Naive thymus-derived CD8-positive, alpha-beta T cell (primary cell): ENCODE data around the gene CSNK1D. TPM values are rescaled to one million over a fixed set of nuclear protein-coding genes. Genes with fewer than 3 reads are reported as not detected.

Experiments used
- ATAC-seq, 2 donors: fragments of 150-1000 bp; cut with Tn5 transposase in 1 of 2; sonication (Bioruptor Pico), chemical (Tn5 transposase) in 1 of 2; 1 replicate in 1 of 2; 2 replicates in 1 of 2; pipeline ENCODE4 v1.10.0; 2021; ENCODE audit warnings: mild to moderate bottlenecking in 2 of 2, moderate library complexity in 2 of 2
- POLR2A ChIA-PET: fragments of 350-600 bp; sonication (Branson Sonifier 250); formaldehyde crosslinking; loops from one replicate; lab custom pipeline; 2021; ENCODE audit warnings: antibody characterized with exemption; lab: Charles Lee
- DNase-seq, 10 donors: peaks; one replicate each; pipeline versions ENCODE4 v3.0.0 to v3.0.0-alpha.2; 2020 to 2022
- H3K27ac Mint-ChIP-seq, 10 donors: one replicate each; pipeline ENCODE4 v1.8.0; 2020 to 2022; ENCODE audit warnings: mild to moderate bottlenecking in 10 of 10, mixed read lengths in 10 of 10, moderate library complexity in 4 of 10, inconsistent platforms in 1 of 10
- H3K27me3 Mint-ChIP-seq, 5 donors: one replicate each; pipeline ENCODE4 v1.8.0; 2021 to 2022; ENCODE audit warnings: mixed read lengths in 5 of 5
- H3K36me3 Mint-ChIP-seq, 3 donors: one replicate each; pipeline ENCODE4 v1.8.0; 2020 to 2022; ENCODE audit warnings: mixed read lengths in 3 of 3, mild to moderate bottlenecking in 2 of 3, inconsistent platforms in 1 of 3
- H3K4me1 Mint-ChIP-seq, 4 donors: one replicate each; pipeline ENCODE4 v1.8.0; 2021 to 2022; ENCODE audit warnings: mixed read lengths in 4 of 4
- H3K4me3 Mint-ChIP-seq, 10 donors: one replicate each; pipeline ENCODE4 v1.8.0; 2020 to 2022; ENCODE audit warnings: mild to moderate bottlenecking in 10 of 10, mixed read lengths in 10 of 10, moderate library complexity in 6 of 10, inconsistent platforms in 1 of 10
- H3K9me3 Mint-ChIP-seq, 9 donors: one replicate each; pipeline ENCODE4 v1.8.0; 2020 to 2022; ENCODE audit warnings: mixed read lengths in 9 of 9, mild to moderate bottlenecking in 3 of 9, inconsistent platforms in 1 of 9, moderate library complexity in 1 of 9
- polyA plus RNA-seq, 3 donors: library from polyadenylated mRNA; unstranded; fragments of 300-500 nt; fragmentation: Illumina TruSeq; gene quantifications; one replicate each; pipeline ENCODE4 v1.2.3, GENCODE V29; 2021
- total RNA-seq, 8 experiments: library from RNA in 2 of 8; stranded (reverse) in 2 of 8; gene quantifications; one replicate each; pipeline ENCODE4 v1.2.3 and lab custom pipeline; 2021 to 2026

The CSNK1D gene
- total and polyA plus RNA-seq, 5 experiments from 2014 or later: 47.6 to 201 (median 72.1) TPM

- peak overlapping the region in 4 of 10 donors; percentile 10 to 81 (median 70) for H3K27ac Mint-ChIP-seq
- ATAC-seq: no peak
- POLR2A ChIA-PET: interaction anchor here (0.7 to 2.0 kb wide), 5 partner anchors 10 to 72 kb away, joined by 3 to 5 read pairs (median 3); partner anchors contain the start of gene CD7
- peak overlapping the region in 1 of 10 donors; percentile 29 for H3K4me3 Mint-ChIP-seq
- H3K4me1 Mint-ChIP-seq: peaks cover 28 to 54% (median 50%) of the 10 kb centered on the region in 4 donors
- peaks cover 0 to 80% (median 17%) of the 10 kb centered on the region in 3 donors for H3K36me3 Mint-ChIP-seq
- no peaks in the 10 kb centered on the region for H3K9me3 Mint-ChIP-seq
- no peaks in the 10 kb centered on the region for H3K27me3 Mint-ChIP-seq
- DNase-seq: no peak
Observed at GRCh38 chr17:82245134-82246039, 28.1 kb downstream of the CSNK1D start.

DNA sequence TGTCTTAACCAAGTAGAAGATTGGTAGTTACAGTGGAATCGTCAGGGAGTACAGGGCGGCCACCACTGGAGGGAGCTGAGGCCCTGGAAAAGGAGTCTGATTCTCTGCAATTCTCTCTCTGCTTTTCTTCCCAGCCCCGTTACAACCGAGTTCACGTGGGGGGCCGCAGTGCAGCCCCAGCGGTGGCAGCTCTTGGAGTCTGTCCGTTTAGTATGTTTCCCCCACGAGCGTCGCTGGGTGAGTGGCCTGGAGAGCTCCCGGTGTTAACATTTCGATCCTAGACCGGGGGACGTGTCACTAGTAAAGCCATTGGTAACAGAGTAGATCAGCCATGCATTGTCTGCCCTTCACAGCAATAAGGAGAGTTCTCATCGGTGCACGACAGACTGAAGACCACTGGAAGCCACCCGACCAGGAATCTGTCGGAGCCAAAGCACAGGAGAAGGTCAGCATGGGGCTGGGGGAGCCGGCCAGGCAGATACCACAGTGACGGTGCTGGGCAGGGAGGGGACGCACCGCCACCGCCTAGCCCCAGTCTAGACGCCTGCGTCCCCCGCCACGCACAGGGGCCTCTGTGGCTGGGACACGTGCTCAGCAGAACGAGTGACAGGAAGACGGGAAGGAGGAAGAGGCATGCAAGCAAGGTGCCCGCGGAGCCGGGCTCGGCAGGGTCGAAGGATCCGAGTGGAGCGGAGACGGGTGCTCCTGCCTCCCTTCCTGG is 28.9 kb downstream of the CSNK1D start:
- H3K27ac Mint-ChIP-seq: peak overlapping the region in 9 of 10 donors; percentile 19 to 81 (median 71)
- H3K36me3 Mint-ChIP-seq: peaks cover 0 to 73% (median 17%) of the 10 kb centered on the region in 3 donors
- peaks cover 0 to 1% (median 0%) of the 10 kb centered on the region in 5 donors for H3K27me3 Mint-ChIP-seq
- POLR2A ChIA-PET: interaction anchor here (1.1 to 2.0 kb wide), 2 partner anchors 61 to 73 kb away, joined by 3 to 5 read pairs; partner anchors contain the start of gene CD7
- ATAC-seq (no peak), DNase-seq (peak in 1 of 10 donors; percentile 37)
- H3K4me1 Mint-ChIP-seq: peaks cover 30 to 60% (median 57%) of the 10 kb centered on the region in 4 donors
- H3K9me3 Mint-ChIP-seq: no peaks in the 10 kb centered on the region
- H3K4me3 Mint-ChIP-seq: no peak overlapping the region

GRCh38 chr17:82243648-82244412 is 29.7 kb downstream of the CSNK1D start:
- DNase-seq (no peak), ATAC-seq (no peak)
- peaks cover 0 to 71% (median 15%) of the 10 kb centered on the region in 3 donors for H3K36me3 Mint-ChIP-seq
- peaks cover 0 to 1% (median 0%) of the 10 kb centered on the region in 5 donors for H3K27me3 Mint-ChIP-seq
- POLR2A ChIA-PET: interaction anchor here (0.5 to 2.0 kb wide), 3 partner anchors 74 to 180 kb away, joined by 4 to 5 read pairs (median 4); partner anchors contain the start of gene CD7
- peak overlapping the region in 7 of 10 donors; percentile 15 to 89 (median 65) for H3K27ac Mint-ChIP-seq
- peaks cover 30 to 64% (median 63%) of the 10 kb centered on the region in 4 donors for H3K4me1 Mint-ChIP-seq
- H3K9me3 Mint-ChIP-seq: no peaks in the 10 kb centered on the region
- H3K4me3 Mint-ChIP-seq: peak overlapping the region in 1 of 10 donors; percentile 52

- H3K27ac Mint-ChIP-seq: peak overlapping the region in 2 of 10 donors; percentile 20 to 56
- peaks cover 30 to 68% (median 67%) of the 10 kb centered on the region in 4 donors for H3K4me1 Mint-ChIP-seq
- H3K27me3 Mint-ChIP-seq: peaks cover 0 to 1% (median 0%) of the 10 kb centered on the region in 5 donors
- no peaks in the 10 kb centered on the region for H3K9me3 Mint-ChIP-seq
- no peak overlapping the region for H3K4me3 Mint-ChIP-seq
- ATAC-seq (no peak), DNase-seq (no peak)
- H3K36me3 Mint-ChIP-seq: peaks cover 0 to 65% (median 10%) of the 10 kb centered on the region in 3 donors
- POLR2A ChIA-PET: interaction anchor here (0.5 to 1.3 kb wide), 3 partner anchors 54 to 180 kb away, joined by 4 read pairs; no protein-coding TSS in a partner anchor
Observed at GRCh38 chr17:82242977-82243647, 30.4 kb downstream of the CSNK1D start.

DNA sequence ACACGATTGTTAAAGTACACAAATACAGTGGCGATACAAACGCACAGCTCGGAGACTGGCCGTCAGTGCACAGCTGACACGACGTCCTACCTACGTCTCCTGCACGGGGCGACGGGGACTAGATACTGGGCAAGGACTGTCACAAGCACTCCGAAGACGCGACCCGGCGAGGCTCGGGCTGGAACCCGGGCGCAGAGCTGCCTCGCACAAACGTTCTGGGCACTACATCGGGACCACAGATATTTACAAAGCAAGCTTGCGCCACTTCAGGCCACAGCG is 30.9 kb downstream of the CSNK1D start:
- Mint-ChIP-seq H3K27me3 (peaks cover 0 to 1% (median 0%) of the 10 kb centered on the region in 5 donors), H3K4me1 (peaks cover 30 to 66% (median 64%) of the 10 kb centered on the region in 4 donors), H3K27ac (peak overlapping the region in 6 of 10 donors; percentile 2 to 72 (median 44)), H3K4me3 (peak overlapping the region in 1 of 10 donors; percentile 36), H3K9me3 (no peaks in the 10 kb centered on the region), H3K36me3 (peaks cover 0 to 61% (median 8%) of the 10 kb centered on the region in 3 donors)
- POLR2A ChIA-PET: interaction anchor here (1.2 to 1.3 kb wide), 3 partner anchors 31 to 74 kb away, joined by 4 to 6 read pairs (median 4); partner anchors contain the start of genes CD7 and CSNK1D
- ATAC-seq (no peak), DNase-seq (no peak)

DNA sequence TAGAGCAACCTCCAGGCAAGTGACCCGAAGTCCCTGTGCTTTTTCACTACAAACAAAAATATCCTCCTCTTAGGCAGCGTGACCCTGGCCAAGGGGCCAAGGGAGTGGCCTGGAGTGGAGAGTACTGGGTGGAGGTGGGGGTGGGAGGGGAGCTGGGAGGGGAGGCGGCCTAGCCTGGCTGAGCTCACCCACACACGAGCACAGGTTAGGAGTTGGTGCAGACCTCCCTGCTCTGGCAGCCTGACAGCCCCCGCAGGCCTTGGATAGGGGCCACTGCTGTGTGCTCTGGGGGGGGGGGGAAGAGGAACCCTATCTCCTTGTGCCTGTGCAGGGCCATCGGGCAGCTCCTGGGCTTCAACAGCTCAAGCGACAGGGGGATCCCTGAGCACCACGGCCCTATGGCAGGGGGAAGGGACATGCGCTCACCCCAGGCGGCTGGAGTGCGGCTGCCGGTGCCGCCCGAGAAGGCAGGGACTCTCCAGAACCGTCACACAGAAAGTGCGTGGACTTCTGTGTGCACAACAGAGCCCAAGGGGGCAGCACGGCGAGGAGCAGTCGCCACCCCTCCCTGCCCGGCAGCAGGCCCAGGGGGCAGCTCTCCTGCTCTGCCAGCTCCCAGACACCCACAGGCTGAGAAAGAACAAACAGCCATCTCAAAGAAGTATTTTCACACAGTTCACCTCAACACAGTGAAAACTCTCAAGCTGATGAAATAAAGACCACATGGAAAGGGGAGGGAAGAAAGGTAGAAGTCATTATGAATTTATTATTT is 31.4 kb downstream of the CSNK1D start:
- H3K9me3 Mint-ChIP-seq: no peaks in the 10 kb centered on the region
- H3K36me3 Mint-ChIP-seq: peaks cover 0 to 55% (median 8%) of the 10 kb centered on the region in 3 donors
- peak overlapping the region in 8 of 10 donors; percentile 27 to 89 (median 56) for H3K27ac Mint-ChIP-seq
- no peak for DNase-seq
- ATAC-seq: no peak
- peak overlapping the region in 1 of 10 donors; percentile 36 for H3K4me3 Mint-ChIP-seq
- peaks cover 0 to 1% (median 0%) of the 10 kb centered on the region in 5 donors for H3K27me3 Mint-ChIP-seq
- POLR2A ChIA-PET: interaction anchor here (0.5 to 1.6 kb wide), 11 partner anchors 12 to 167 kb away, joined by 3 to 6 read pairs (median 3); partner anchors contain the start of genes CD7, CSNK1D and SLC16A3
- peaks cover 32 to 68% (median 64%) of the 10 kb centered on the region in 4 donors for H3K4me1 Mint-ChIP-seq

GRCh38 chr17:82241183-82241925 is 32.1 kb downstream of the CSNK1D start:
- Mint-ChIP-seq H3K9me3 (no peaks in the 10 kb centered on the region), H3K27me3 (peaks cover 0 to 1% (median 0%) of the 10 kb centered on the region in 5 donors), H3K27ac (peak overlapping the region in 8 of 10 donors; percentile 39 to 89 (median 72)), H3K4me3 (peak overlapping the region in 4 of 10 donors; percentile 19 to 69 (median 52)), H3K4me1 (peaks cover 32 to 66% (median 60%) of the 10 kb centered on the region in 4 donors), H3K36me3 (peaks cover 0 to 49% (median 8%) of the 10 kb centered on the region in 3 donors)
- ATAC-seq: peak in 1 of 2 donors; percentile 6
- POLR2A ChIA-PET: interaction anchor here (0.5 to 3.4 kb wide), 13 partner anchors 11 to 166 kb away, joined by 3 to 11 read pairs (median 4); partner anchors contain the start of genes CD7, CSNK1D and SLC16A3
- no peak for DNase-seq

DNA sequence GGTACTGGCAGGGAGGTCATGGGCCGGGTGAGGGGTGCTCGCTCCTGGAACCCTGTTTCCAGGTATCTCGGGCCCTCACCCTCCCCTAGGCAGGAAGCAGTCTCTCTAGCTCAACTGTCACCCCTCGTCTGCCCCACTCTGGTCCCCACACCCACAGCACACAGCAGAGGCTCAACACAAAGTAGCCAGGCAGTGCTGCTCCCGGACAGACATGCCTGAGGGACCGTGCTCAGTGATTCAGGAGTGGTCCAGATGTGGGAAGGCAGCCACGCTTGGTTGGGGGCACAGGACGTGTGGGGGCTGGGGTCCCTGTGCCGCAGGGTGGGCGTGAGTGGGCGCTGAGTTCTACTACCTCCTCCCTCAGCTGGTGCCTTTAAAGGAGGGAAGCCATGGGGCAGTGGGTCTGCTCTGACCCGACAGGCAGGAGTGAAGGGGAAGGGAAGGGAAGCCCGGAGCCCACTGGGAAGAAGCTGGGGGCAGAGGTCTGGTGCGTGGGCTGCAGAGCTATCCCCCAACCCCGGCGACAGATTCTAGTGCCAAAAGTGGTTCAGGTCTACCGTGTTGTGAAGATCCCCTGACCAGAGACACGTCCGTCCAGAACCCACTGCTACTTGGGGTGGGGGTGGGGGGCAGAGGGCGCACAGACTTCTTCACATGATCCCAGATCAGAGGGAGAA is 32.9 kb downstream of the CSNK1D start:
- H3K9me3 Mint-ChIP-seq: no peaks in the 10 kb centered on the region
- H3K4me1 Mint-ChIP-seq: peaks cover 30 to 66% (median 62%) of the 10 kb centered on the region in 4 donors
- H3K4me3 Mint-ChIP-seq: peak overlapping the region in 6 of 10 donors; percentile 7 to 74 (median 46)
- H3K36me3 Mint-ChIP-seq: peaks cover 0 to 42% (median 8%) of the 10 kb centered on the region in 3 donors
- H3K27me3 Mint-ChIP-seq: peaks cover 0 to 1% (median 0%) of the 10 kb centered on the region in 5 donors
- DNase-seq: no peak
- H3K27ac Mint-ChIP-seq: peak overlapping the region; percentile 9 to 85 (median 64)
- ATAC-seq: no peak
- POLR2A ChIA-PET: interaction anchor here (0.9 to 3.4 kb wide), 8 partner anchors 12 to 77 kb away, joined by 3 to 11 read pairs (median 4); partner anchors contain the start of genes CD7, CSNK1D and SLC16A3

DNA sequence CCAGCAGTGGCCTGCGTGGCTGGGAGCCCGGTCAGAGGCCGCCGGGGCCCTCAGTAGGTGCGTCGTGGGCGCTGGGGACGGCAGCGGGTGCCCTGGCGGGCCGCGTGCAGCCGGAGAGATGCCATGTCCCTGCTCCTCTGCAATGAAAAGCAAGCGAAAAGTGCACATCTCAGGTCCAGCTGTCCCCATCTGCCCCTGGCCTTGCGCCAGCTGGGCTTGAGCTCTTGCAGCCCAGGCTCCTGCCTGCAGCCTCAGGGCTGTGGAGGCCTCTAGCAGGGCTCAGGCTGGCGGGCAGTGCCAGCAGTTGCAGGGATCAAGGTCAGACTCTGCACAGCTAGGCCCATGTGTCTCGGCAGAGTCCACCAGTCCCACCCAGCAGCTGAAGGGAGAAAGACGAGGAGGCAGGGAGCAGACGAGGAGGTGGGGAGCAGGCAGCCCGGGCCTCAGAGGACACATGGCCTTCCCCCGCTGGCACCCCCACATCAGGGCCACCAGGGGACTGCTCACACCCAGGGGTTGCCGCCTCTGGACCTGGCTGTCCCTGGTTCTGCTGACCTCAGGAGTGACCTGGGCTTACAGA is 33.5 kb downstream of the CSNK1D start:
- no peaks in the 10 kb centered on the region for H3K9me3 Mint-ChIP-seq
- H3K27ac Mint-ChIP-seq: peak overlapping the region in 9 of 10 donors; percentile 34 to 85 (median 62)
- peaks cover 0 to 1% (median 0%) of the 10 kb centered on the region in 5 donors for H3K27me3 Mint-ChIP-seq
- DNase-seq (no peak), ATAC-seq (no peak)
- H3K4me3 Mint-ChIP-seq: peak overlapping the region in 4 of 10 donors; percentile 22 to 74 (median 59)
- peaks cover 29 to 64% (median 60%) of the 10 kb centered on the region in 4 donors for H3K4me1 Mint-ChIP-seq
- POLR2A ChIA-PET: interaction anchor here (0.9 to 3.4 kb wide), 6 partner anchors 11 to 82 kb away, joined by 3 to 11 read pairs (median 4); partner anchors contain the start of genes CD7, CSNK1D and SLC16A3
- H3K36me3 Mint-ChIP-seq: peaks cover 0 to 35% (median 5%) of the 10 kb centered on the region in 3 donors
